CD4-positive, alpha-beta memory T cell (primary cell): ENCODE measurements around the gene PFN2. TPM values are rescaled to one million over a fixed set of nuclear protein-coding genes. Genes with fewer than 3 reads are reported as not detected.
A peak's percentile ranks its signal among the peaks of the same experiment; 100 is the strongest.
"Not testable (repeated sequence)": the region's sequence is repeated elsewhere in the genome, so short reads cannot be mapped to it uniquely, and the experiment has no call there.

Experiments used
- CTCF ChIA-PET: fragments of 350-600 bp; sonication (Branson Sonifier 250); formaldehyde crosslinking; loops from one replicate; lab custom pipeline; 2021; ENCODE audit warnings: inconsistent platforms; ENCODE audit not compliant: partially characterized antibody; lab: Charles Lee
- POLR2A ChIA-PET: fragments of 350-600 bp; sonication (Branson Sonifier 250); formaldehyde crosslinking; loops from one replicate; lab custom pipeline; 2021; ENCODE audit not compliant: partially characterized antibody; lab: Charles Lee
- DNase-seq, 5 donors: peaks; one replicate each; pipeline versions ENCODE4 v3.0.0 to v3.0.0-alpha.2; 2020 to 2022; ENCODE audit warnings: mixed read lengths in 1 of 5
- H3K27ac ChIP-seq: one replicate; pipeline ENCODE4 v1.7.0; 2013; ENCODE audit warnings: low read depth, low read length
- H3K27me3 ChIP-seq: 2 replicates; pipeline ENCODE4 v1.7.0; 2013; ENCODE audit warnings: mild to moderate bottlenecking, low read length, moderate library complexity; ENCODE audit not compliant: insufficient read depth
- H3K36me3 ChIP-seq: 2 replicates; pipeline ENCODE4 v1.7.0; 2013; ENCODE audit warnings: mild to moderate bottlenecking, low read length, moderate library complexity; ENCODE audit not compliant: insufficient read depth
- H3K4me1 ChIP-seq: 2 replicates; pipeline ENCODE4 v1.7.0; 2013; ENCODE audit warnings: mild to moderate bottlenecking, low read length, moderate library complexity; ENCODE audit not compliant: insufficient read depth
- H3K4me3 ChIP-seq, 2 donors: one replicate each; pipeline ENCODE4 v1.7.0; 2013; ENCODE audit warnings: low read length in 2 of 2, mild to moderate bottlenecking in 1 of 2
- H3K9me3 ChIP-seq, 2 donors: one replicate each; pipeline ENCODE4 v1.7.0; 2013; ENCODE audit warnings: low read length in 2 of 2, control low read depth in 1 of 2; ENCODE audit not compliant: control insufficient read depth in 1 of 2
- H3K27ac Mint-ChIP-seq, 7 donors: one replicate each; pipeline ENCODE4 v1.8.0; 2020 to 2021; ENCODE audit warnings: mixed read lengths in 7 of 7, mild to moderate bottlenecking in 6 of 7, inconsistent platforms in 3 of 7, moderate library complexity in 3 of 7
- H3K27me3 Mint-ChIP-seq, 2 donors: one replicate each; pipeline ENCODE4 v1.8.0; 2020 to 2021; ENCODE audit warnings: mixed read lengths in 2 of 2
- H3K36me3 Mint-ChIP-seq, 2 donors: one replicate each; pipeline ENCODE4 v1.8.0; 2020 to 2021; ENCODE audit warnings: mixed read lengths in 2 of 2, inconsistent platforms in 1 of 2, mild to moderate bottlenecking in 1 of 2
- H3K4me1 Mint-ChIP-seq, 4 donors: one replicate each; pipeline ENCODE4 v1.8.0; 2020 to 2021; ENCODE audit warnings: mixed read lengths in 4 of 4, mild to moderate bottlenecking in 1 of 4
- H3K4me3 Mint-ChIP-seq, 8 donors: one replicate each; pipeline ENCODE4 v1.8.0; 2020 to 2021; ENCODE audit warnings: mixed read lengths in 8 of 8, mild to moderate bottlenecking in 7 of 8, moderate library complexity in 6 of 8, inconsistent platforms in 3 of 8
- H3K9me3 Mint-ChIP-seq, 8 donors: one replicate each; pipeline ENCODE4 v1.8.0; 2020 to 2021; ENCODE audit warnings: mixed read lengths in 8 of 8, mild to moderate bottlenecking in 5 of 8, inconsistent platforms in 3 of 8, moderate library complexity in 1 of 8
- intact Hi-C: fragments of 100-400 bp; cut with micrococcal nuclease; formaldehyde crosslinking; loops from one replicate; pipeline ENCODE4 v1.15.1; 2023
- polyA plus RNA-seq, 2 donors: library from polyadenylated mRNA; unstranded; fragments of 300-500 nt; fragmentation: Illumina TruSeq; gene quantifications; one replicate each; pipeline ENCODE4 v1.2.3, GENCODE V29; 2021
- total RNA-seq, 2 experiments: library from RNA; stranded (reverse); gene quantifications; one replicate each; pipeline ENCODE4 v1.2.3, GENCODE V29; 2021

Gene PFN2
- total and polyA plus RNA-seq, 4 experiments from 2014 or later, result 6.8 to 16.9 (median 12.4) TPM

DNA sequence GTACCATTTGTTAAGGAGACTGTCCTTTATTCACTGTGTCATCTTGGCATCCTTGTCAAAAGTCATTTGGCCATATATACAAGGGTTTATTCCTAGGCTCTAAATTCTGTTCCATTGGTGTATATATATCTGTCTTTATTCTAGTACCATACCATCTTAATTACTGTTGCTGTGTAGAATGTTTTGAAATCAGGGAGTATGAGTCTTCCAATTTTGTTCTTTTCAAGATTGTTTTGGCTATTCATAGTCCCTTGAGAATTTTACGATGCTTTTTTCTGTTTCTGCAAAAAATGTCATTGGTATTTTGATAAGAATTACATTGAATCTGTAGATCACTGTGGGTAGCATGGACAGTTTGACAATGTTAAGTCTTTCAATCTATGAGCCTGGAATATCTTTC lies 28.7 kb downstream of the PFN2 start:
- H3K27ac Mint-ChIP-seq, result no peak overlapping the region
- POLR2A ChIA-PET, result no interaction called here
- H3K36me3 Mint-ChIP-seq, result peaks cover 35 to 44% of the 10 kb centered on the region in 2 donors

DNA sequence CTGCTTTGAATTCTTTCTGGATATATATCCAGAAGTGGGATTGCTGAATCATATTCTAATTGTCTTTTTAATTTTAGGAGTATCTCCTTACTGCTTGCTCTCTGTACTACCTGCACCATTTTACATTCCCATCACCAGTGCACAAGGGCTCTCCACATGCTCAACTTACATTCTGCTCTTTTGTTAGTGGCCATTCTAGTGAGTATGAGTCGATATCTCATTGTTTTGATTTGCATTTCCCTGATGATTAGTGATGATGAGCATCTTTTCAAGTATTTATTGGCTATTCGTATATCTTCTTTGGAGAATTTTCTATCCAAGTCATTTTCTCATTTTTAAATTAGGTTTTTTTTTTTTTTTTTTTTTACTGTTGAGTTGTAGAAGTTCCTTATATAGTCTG lies 29.5 kb downstream of the PFN2 start:
- no peak for DNase-seq
- H3K4me1 ChIP-seq, result peaks cover 4% of the 10 kb centered on the region
- Mint-ChIP-seq H3K4me1 (peaks cover 16 to 31% (median 19%) of the 10 kb centered on the region in 4 donors), H3K27me3 (no peaks in the 10 kb centered on the region), H3K36me3 (peaks cover 31 to 37% of the 10 kb centered on the region in 2 donors), H3K9me3 (peaks cover 0 to 7% (median under 1%) of the 10 kb centered on the region in 8 donors), H3K4me3 (no peak overlapping the region), H3K27ac (no peak overlapping the region)
- no peaks in the 10 kb centered on the region for H3K9me3 ChIP-seq
- no peak overlapping the region for H3K27ac ChIP-seq
- H3K36me3 ChIP-seq, result no peaks in the 10 kb centered on the region
- no peaks in the 10 kb centered on the region for H3K27me3 ChIP-seq
- no peak overlapping the region for H3K4me3 ChIP-seq
- ChIA-PET CTCF (no interaction called here), POLR2A (no interaction called here)
- intact Hi-C loops, result no loop called here

More for the DNA sequence above, 28.7 kb downstream of the PFN2 start:
- Mint-ChIP-seq H3K4me3 (peak overlapping the region in 1 of 8 donors; percentile 0), H3K4me1 (peaks cover 13 to 34% (median 17%) of the 10 kb centered on the region in 4 donors), H3K9me3 (peaks cover 0 to 7% (median under 1%) of the 10 kb centered on the region in 8 donors), H3K27me3 (no peaks in the 10 kb centered on the region)
- H3K36me3 ChIP-seq, result no peaks in the 10 kb centered on the region
- intact Hi-C loops, result no loop called here
- no peaks in the 10 kb centered on the region for H3K27me3 ChIP-seq
- no peak overlapping the region for H3K4me3 ChIP-seq
- DNase-seq, result no peak
- CTCF ChIA-PET, result interaction anchor here (0.6 kb wide), 1 partner anchor 36 kb away, joined by 4 read pairs; no protein-coding TSS in a partner anchor
- H3K9me3 ChIP-seq, result no peaks in the 10 kb centered on the region
- H3K27ac ChIP-seq, result no peak overlapping the region
- peaks cover 1% of the 10 kb centered on the region for H3K4me1 ChIP-seq

GRCh38 chr3:149938392-149939055 lies 32.2 kb downstream of the PFN2 start:
- H3K27ac ChIP-seq, POLR2A ChIA-PET, H3K27ac Mint-ChIP-seq, DNase-seq, H3K36me3 ChIP-seq, H3K9me3 Mint-ChIP-seq, H3K27me3 ChIP-seq, H3K9me3 ChIP-seq, H3K4me3 Mint-ChIP-seq, H3K4me3 ChIP-seq, H3K27me3 Mint-ChIP-seq, H3K4me1 ChIP-seq, intact Hi-C loops: not testable (repeated sequence)
- CTCF ChIA-PET, result interaction anchor here (1.7 to 2.1 kb wide), 3 partner anchors 28 to 284 kb away, joined by 5 to 11 read pairs (median 6); no protein-coding TSS in a partner anchor
- H3K4me1 Mint-ChIP-seq, result peaks cover 20 to 27% (median 24%) of the 10 kb centered on the region in 4 donors
- H3K36me3 Mint-ChIP-seq, result peaks cover 23 to 24% of the 10 kb centered on the region in 2 donors

DNA sequence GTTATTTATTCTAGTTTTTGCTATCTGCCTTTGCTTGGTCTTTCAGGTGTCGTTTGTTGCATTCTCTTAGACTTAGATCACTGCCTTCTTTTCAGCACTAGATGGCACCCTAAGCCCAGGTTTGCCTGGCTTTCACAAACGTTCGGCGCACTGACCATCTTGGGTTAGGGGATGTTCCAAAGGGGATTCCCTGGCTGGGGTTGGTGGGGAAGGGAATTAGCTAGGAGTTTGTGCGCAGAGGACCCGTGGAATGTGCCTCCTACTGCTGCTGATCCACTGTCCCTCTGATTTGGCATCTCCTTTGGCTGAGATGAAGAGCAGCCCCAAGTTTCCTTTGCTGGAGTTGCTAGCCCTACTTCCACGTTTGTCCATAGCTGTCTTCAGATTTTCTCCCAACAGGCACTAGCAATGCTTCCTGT lies 33.9 kb downstream of the PFN2 start:
- peak; percentile 31 to 46 (median 39) for DNase-seq
- POLR2A ChIA-PET, result no interaction called here
- Histone ChIP-seq H3K4me3 (no peak overlapping the region), H3K27me3 (no peaks in the 10 kb centered on the region), H3K9me3 (no peaks in the 10 kb centered on the region), H3K4me1 (peaks cover 4% of the 10 kb centered on the region), H3K36me3 (no peaks in the 10 kb centered on the region), H3K27ac (no peak overlapping the region)
- H3K4me3 Mint-ChIP-seq, result peak overlapping the region in 2 of 8 donors; percentile 23 to 47
- H3K9me3 Mint-ChIP-seq, result peaks cover 0 to 2% (median 0%) of the 10 kb centered on the region in 8 donors
- CTCF ChIA-PET, result interaction anchor here (0.9 to 3.8 kb wide), 17 partner anchors 9 to 557 kb away, joined by 3 to 24 read pairs (median 5); partner anchors contain the start of gene PFN2
- intact Hi-C loops, result loop anchor here (1.0 kb wide), 2 partner anchors 247 to 284 kb away; no protein-coding TSS in a partner anchor
- H3K36me3 Mint-ChIP-seq, result peaks cover 15 to 21% of the 10 kb centered on the region in 2 donors
- H3K27me3 Mint-ChIP-seq, result no peaks in the 10 kb centered on the region
- H3K27ac Mint-ChIP-seq, result peak overlapping the region in 1 of 7 donors; percentile 83
- H3K4me1 Mint-ChIP-seq, result peaks cover 11 to 22% (median 20%) of the 10 kb centered on the region in 4 donors

DNA sequence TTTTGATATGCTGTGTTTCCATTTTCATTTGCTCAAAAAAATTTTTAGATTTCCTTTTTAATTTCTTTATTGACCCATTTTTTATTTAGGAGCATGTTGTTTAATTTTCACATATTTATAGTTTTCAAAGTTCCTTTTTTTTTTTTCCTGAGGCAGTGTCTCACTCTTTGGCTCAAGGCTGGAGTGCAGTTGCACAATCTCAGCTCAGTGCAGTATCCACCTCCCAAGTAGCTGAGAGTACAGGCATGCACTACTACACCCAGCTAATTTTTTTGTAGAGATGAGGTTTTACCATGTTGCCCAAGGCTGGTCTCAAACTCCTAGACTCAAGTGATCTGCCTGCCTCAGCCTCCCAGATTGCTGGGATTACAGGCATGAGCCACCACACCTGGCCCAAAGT lies 36.2 kb downstream of the PFN2 start:
- Histone ChIP-seq H3K27ac (no peak overlapping the region), H3K36me3 (no peaks in the 10 kb centered on the region), H3K4me1 (peaks cover 4% of the 10 kb centered on the region), H3K4me3 (no peak overlapping the region), H3K27me3 (no peaks in the 10 kb centered on the region), H3K9me3 (no peaks in the 10 kb centered on the region)
- peaks cover 21 to 34% of the 10 kb centered on the region in 2 donors for H3K36me3 Mint-ChIP-seq
- no peaks in the 10 kb centered on the region for H3K27me3 Mint-ChIP-seq
- intact Hi-C loops, result no loop called here
- H3K27ac Mint-ChIP-seq, result no peak overlapping the region
- DNase-seq, result no peak
- H3K4me3 Mint-ChIP-seq, result no peak overlapping the region
- no peaks in the 10 kb centered on the region for H3K9me3 Mint-ChIP-seq
- POLR2A ChIA-PET, result no interaction called here
- H3K4me1 Mint-ChIP-seq, result peaks cover 11 to 23% (median 17%) of the 10 kb centered on the region in 4 donors
- CTCF ChIA-PET, result interaction anchor here (3.2 to 3.8 kb wide), 3 partner anchors 10 to 286 kb away, joined by 16 to 24 read pairs (median 17); no protein-coding TSS in a partner anchor

DNA sequence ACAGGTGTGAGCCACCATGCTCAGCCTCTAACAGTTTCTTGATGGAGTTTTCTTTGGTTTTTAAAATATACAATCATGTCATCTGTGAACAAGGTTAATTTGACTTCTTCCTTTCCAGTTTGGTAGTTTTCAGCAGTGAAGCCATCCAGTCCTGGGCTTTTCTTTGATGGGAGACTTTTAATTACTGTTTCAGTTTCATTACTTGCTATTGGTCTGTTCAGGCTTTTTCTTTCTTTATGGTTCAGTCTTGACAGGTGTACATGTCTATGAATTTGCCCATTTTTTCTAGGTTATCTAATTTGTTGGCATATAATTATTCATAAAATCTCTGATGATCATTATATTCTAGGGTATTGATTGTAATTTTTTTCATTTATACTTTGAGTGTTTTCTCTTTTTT lies 36.8 kb downstream of the PFN2 start:
- Histone ChIP-seq H3K4me3 (no peak overlapping the region), H3K36me3 (no peaks in the 10 kb centered on the region), H3K27me3 (no peaks in the 10 kb centered on the region), H3K27ac (no peak overlapping the region), H3K9me3 (no peaks in the 10 kb centered on the region), H3K4me1 (peaks cover 4% of the 10 kb centered on the region)
- CTCF ChIA-PET, result interaction anchor here (1.0 to 1.4 kb wide), 2 partner anchors 250 to 286 kb away, joined by 5 read pairs; no protein-coding TSS in a partner anchor
- peaks cover 5 to 21% (median 15%) of the 10 kb centered on the region in 4 donors for H3K4me1 Mint-ChIP-seq
- H3K36me3 Mint-ChIP-seq, result peaks cover 22 to 35% of the 10 kb centered on the region in 2 donors
- H3K27me3 Mint-ChIP-seq, result no peaks in the 10 kb centered on the region
- H3K4me3 Mint-ChIP-seq, result no peak overlapping the region
- DNase-seq, result no peak
- POLR2A ChIA-PET, result no interaction called here
- H3K9me3 Mint-ChIP-seq, result no peaks in the 10 kb centered on the region
- intact Hi-C loops, result no loop called here
- H3K27ac Mint-ChIP-seq, result peak overlapping the region in 3 of 7 donors; percentile 0 to 71 (median 31)

DNA sequence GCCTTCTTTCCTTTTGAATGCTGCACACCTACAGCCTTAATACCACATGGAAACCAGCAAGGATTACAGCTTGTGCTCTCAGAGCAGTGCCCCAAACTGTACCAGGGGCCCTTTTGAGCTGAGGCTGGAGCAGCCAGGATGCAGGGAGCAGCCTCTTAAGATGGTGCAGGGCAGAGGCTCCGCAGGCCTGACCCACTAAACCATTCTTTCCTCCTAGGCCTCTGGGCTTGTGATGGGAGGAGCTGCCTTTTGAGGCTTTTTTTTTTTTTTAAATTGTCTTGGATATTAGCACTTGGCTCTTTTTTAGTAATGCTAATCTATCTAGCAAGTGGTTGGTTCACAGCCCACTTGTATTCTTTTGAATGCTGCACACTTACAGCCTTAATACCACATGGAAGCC lies 37.7 kb downstream of the PFN2 start:
- no peak overlapping the region for H3K27ac Mint-ChIP-seq
- Histone ChIP-seq H3K4me3 (no peak overlapping the region), H3K9me3 (no peaks in the 10 kb centered on the region), H3K36me3 (no peaks in the 10 kb centered on the region), H3K27ac (no peak overlapping the region), H3K27me3 (no peaks in the 10 kb centered on the region), H3K4me1 (peaks cover 4% of the 10 kb centered on the region)
- peaks cover 26 to 40% of the 10 kb centered on the region in 2 donors for H3K36me3 Mint-ChIP-seq
- ChIA-PET POLR2A (no interaction called here), CTCF (interaction anchor here (1.0 to 1.4 kb wide), 2 partner anchors 251 to 287 kb away, joined by 5 read pairs; no protein-coding TSS in a partner anchor)
- H3K27me3 Mint-ChIP-seq, result no peaks in the 10 kb centered on the region
- intact Hi-C loops, result no loop called here
- H3K4me3 Mint-ChIP-seq, result no peak overlapping the region
- DNase-seq, result no peak
- H3K9me3 Mint-ChIP-seq, result no peaks in the 10 kb centered on the region
- H3K4me1 Mint-ChIP-seq, result peaks cover 5 to 21% (median 15%) of the 10 kb centered on the region in 4 donors
